Esophagus muscularis mucosa (tissue), 4 donors: Measurements from ENCODE around the gene MEIS2. TPM values are rescaled to one million over a fixed set of nuclear protein-coding genes. Genes with fewer than 3 reads are reported as not detected.

Source experiments
- DNase-seq: peaks from one replicate; pipeline ENCODE4 v3.0.0-alpha.2; 2017; ENCODE audit errors: extremely low spot score
- H3K27ac ChIP-seq, 4 donors: fragments of 200-600 bp; sonication (generic); replicated peaks in 1 of 4; 1 replicate in 3 of 4; 2 replicates in 1 of 4; pipeline ENCODE4 v1.5.1; 2016 to 2019; ENCODE audit warnings: mild to moderate bottlenecking in 1 of 4
- H3K27me3 ChIP-seq, 4 donors: fragments of 200-600 bp; sonication (generic); one replicate each; pipeline versions ENCODE4 v1.5.1 to v1.6.0; 2016 to 2019
- H3K36me3 ChIP-seq, 4 donors: fragments of 200-600 bp; sonication (generic); one replicate each; pipeline ENCODE4 v1.5.1; 2016 to 2019
- H3K4me1 ChIP-seq, 4 donors: fragments of 200-600 bp; sonication (generic); one replicate each; pipeline ENCODE4 v1.5.1; 2016 to 2019
- H3K4me3 ChIP-seq, 4 donors: fragments of 200-600 bp; sonication (generic); 1 replicate in 2 of 4; 2 replicates in 2 of 4; pipeline ENCODE4 v1.5.1; 2016 to 2019; ENCODE audit warnings: mild to moderate bottlenecking in 4 of 4, moderate library complexity in 1 of 4
- H3K9me3 ChIP-seq, 4 donors: fragments of 200-600 bp; sonication (generic); 1 replicate in 3 of 4; 2 replicates in 1 of 4; pipeline ENCODE4 v1.5.1; 2016 to 2019
- CTCF ChIP-seq, 3 experiments: fragments of 200-600 bp in 2 of 3; fragments of 450-650 bp in 1 of 3; sonication (generic) in 2 of 3; IDR thresholded peaks; one replicate each; pipeline ENCODE4 v1.5.1; 2017 to 2019; ENCODE audit warnings: antibody characterized with exemption in 3 of 3, mild to moderate bottlenecking in 2 of 3, moderate library complexity in 1 of 3
- EP300 ChIP-seq: sonication (generic); formaldehyde crosslinking; IDR thresholded peaks from one replicate; pipeline ENCODE4 v1.6.1; 2017; ENCODE audit warnings: antibody characterized with exemption
- POLR2A ChIP-seq: fragments of 450-650 bp; IDR thresholded peaks from one replicate; pipeline ENCODE4 v1.6.1; 2017; ENCODE audit warnings: antibody characterized with exemption, moderate library complexity, mild to moderate bottlenecking, low read depth
- POLR2AphosphoS5 ChIP-seq, 2 donors: sonication (generic); formaldehyde crosslinking; IDR thresholded peaks; one replicate each; pipeline ENCODE4 v1.6.1; 2017; ENCODE audit warnings: antibody characterized with exemption in 2 of 2
- WGBS: methylation state at CpG from one replicate; pipeline ENCODE4 v1.1.5; 2018; 5-methylcytosine and 5-hydroxymethylcytosine counted together
- intact Hi-C: fragments of 100-400 bp; cut with DNase I; formaldehyde crosslinking; loops from one replicate; pipeline ENCODE4 v1.15.1; 2023
- total RNA-seq, 4 donors: library from RNA; depleted of rRNA; stranded (reverse); fragments of >200 nt; gene quantifications; one replicate each; pipeline versions ENCODE4 v1.1.0 to v1.2.1, GENCODE V29; 2016

The MEIS2 gene
- total RNA-seq, 4 donors from 2014 or later = 53.8 to 106 (median 63.3) TPM

- intact Hi-C loops = no loop called here
- WGBS = 43% methylated on average over 5 of the region's 5 CpGs
- H3K4me3 ChIP-seq = no peak overlapping the region
- no peaks in the 10 kb centered on the region for H3K9me3 ChIP-seq
- TF ChIP-seq POLR2AphosphoS5 (IDR thresholded peaks at IDR 0.05) (no peak), EP300 (no peak), POLR2A (no peak), CTCF (IDR thresholded peaks at IDR 0.05) (no peak)
- no peaks in the 10 kb centered on the region for H3K36me3 ChIP-seq
- peaks cover 19 to 54% (median 41%) of the 10 kb centered on the region in 4 donors for H3K4me1 ChIP-seq
- H3K27ac ChIP-seq = peak overlapping the region in 3 of 4 donors; percentile 4 to 28 (median 5)
- H3K27me3 ChIP-seq = no peaks in the 10 kb centered on the region
- DNase-seq = no peak
Measured at GRCh38 chr15:36903922-36904556, 196.3 kb downstream of the MEIS2 start.

GRCh38 chr15:36903195-36903594 is 197.2 kb downstream of the MEIS2 start:
- intact Hi-C loops = no loop called here
- H3K9me3 ChIP-seq = no peaks in the 10 kb centered on the region
- no peak overlapping the region for H3K27ac ChIP-seq
- H3K36me3 ChIP-seq = no peaks in the 10 kb centered on the region
- no peak for TF ChIP-seq POLR2AphosphoS5 (IDR thresholded peaks at IDR 0.05)
- no peak for TF ChIP-seq EP300
- TF ChIP-seq CTCF (IDR thresholded peaks at IDR 0.05) = no peak
- no peak for TF ChIP-seq POLR2A
- H3K4me3 ChIP-seq = no peak overlapping the region
- DNase-seq = no peak
- peaks cover 19 to 62% (median 47%) of the 10 kb centered on the region in 4 donors for H3K4me1 ChIP-seq
- 71% methylated on average over 1 of the region's 1 CpG for WGBS
- H3K27me3 ChIP-seq = no peaks in the 10 kb centered on the region

- H3K9me3 ChIP-seq = no peaks in the 10 kb centered on the region
- intact Hi-C loops = no loop called here
- peaks cover 21 to 73% (median 59%) of the 10 kb centered on the region in 4 donors for H3K4me1 ChIP-seq
- peak overlapping the region in 1 of 4 donors; percentile 54 for H3K27ac ChIP-seq
- TF ChIP-seq EP300 (no peak), POLR2A (no peak), POLR2AphosphoS5 (IDR thresholded peaks at IDR 0.05) (no peak), CTCF (IDR thresholded peaks at IDR 0.05) (no peak)
- 82% methylated on average over 4 of the region's 4 CpGs for WGBS
- H3K4me3 ChIP-seq = no peak overlapping the region
- H3K27me3 ChIP-seq = no peaks in the 10 kb centered on the region
- no peak for DNase-seq
- peaks cover 0 to 1% (median 0%) of the 10 kb centered on the region in 4 donors for H3K36me3 ChIP-seq
Measured at GRCh38 chr15:36901012-36901411, 199.3 kb downstream of the MEIS2 start.

GRCh38 chr15:36899696-36900095 is 200.7 kb downstream of the MEIS2 start:
- Histone ChIP-seq H3K27ac (peak overlapping the region in 1 of 4 donors; percentile 54), H3K4me3 (no peak overlapping the region), H3K36me3 (peaks cover 4 to 10% (median 6%) of the 10 kb centered on the region in 4 donors), H3K27me3 (no peaks in the 10 kb centered on the region), H3K9me3 (no peaks in the 10 kb centered on the region), H3K4me1 (peaks cover 13 to 61% (median 48%) of the 10 kb centered on the region in 4 donors)
- intact Hi-C loops = no loop called here
- TF ChIP-seq CTCF (IDR thresholded peaks at IDR 0.05) (no peak), POLR2AphosphoS5 (IDR thresholded peaks at IDR 0.05) (no peak), EP300 (no peak), POLR2A (no peak)
- 57% methylated on average over 2 of the region's 2 CpGs for WGBS
- no peak for DNase-seq
